ENCODE data around the gene DIMT1.

DIMT1 gene

GRCh38 chr5:62386824-62387223, 16.9 kb downstream of the DIMT1 start:
- peak; percentile 40 for DNase-seq (ENCODE audit: low read depth)
- no peak overlapping the region for H3K4me3 ChIP-seq (ENCODE audit: low read depth, low read length)
- no peak for TF ChIP-seq CTCF (IDR thresholded peaks at IDR 0.05; ENCODE audit: control insufficient read depth, extremely low read depth, insufficient read depth)

DNA sequence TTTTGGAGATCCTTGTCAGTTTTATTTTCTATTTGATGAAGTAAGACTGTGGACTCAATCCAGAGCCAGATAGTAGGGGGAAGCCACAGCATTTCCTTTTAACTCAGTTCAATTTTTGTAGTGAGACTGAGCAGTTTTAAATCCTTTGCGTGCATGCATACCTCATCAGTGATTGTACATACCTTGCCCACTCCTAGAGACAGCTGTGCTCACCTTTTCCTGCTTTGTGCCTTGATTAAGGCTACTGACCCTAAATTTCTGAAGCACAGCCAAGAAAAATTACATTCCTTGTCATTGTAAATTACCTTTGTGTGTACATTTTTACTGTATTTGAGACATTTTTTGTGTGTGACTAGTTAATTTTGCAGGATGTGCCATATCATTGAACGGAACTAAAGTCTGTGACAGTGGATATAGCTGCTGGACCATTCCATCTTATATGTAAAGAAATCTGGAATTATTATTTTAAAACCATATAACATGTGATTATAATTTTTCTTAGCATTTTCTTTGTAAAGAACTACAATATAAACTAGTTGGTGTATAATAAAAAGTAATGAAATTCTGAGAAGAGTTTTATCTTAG, 17.8 kb downstream of the DIMT1 start:
- DNase-seq (ENCODE audit: low read depth) = no peak
- no peak for TF ChIP-seq CTCF (IDR thresholded peaks at IDR 0.05; ENCODE audit: control insufficient read depth, extremely low read depth, insufficient read depth)
- H3K4me3 ChIP-seq (ENCODE audit: low read depth, low read length) = no peak overlapping the region

GRCh38 chr5:62385131-62385530, 18.6 kb downstream of the DIMT1 start:
- DNase-seq (ENCODE audit: low read depth) = peak; percentile 60
- no peak for TF ChIP-seq CTCF (IDR thresholded peaks at IDR 0.05; ENCODE audit: control insufficient read depth, extremely low read depth, insufficient read depth)
- H3K4me3 ChIP-seq (ENCODE audit: low read depth, low read length) = 0 out of 2 replicates have a peak overlapping the region, but pooled peaks have one; percentile 1

DNA sequence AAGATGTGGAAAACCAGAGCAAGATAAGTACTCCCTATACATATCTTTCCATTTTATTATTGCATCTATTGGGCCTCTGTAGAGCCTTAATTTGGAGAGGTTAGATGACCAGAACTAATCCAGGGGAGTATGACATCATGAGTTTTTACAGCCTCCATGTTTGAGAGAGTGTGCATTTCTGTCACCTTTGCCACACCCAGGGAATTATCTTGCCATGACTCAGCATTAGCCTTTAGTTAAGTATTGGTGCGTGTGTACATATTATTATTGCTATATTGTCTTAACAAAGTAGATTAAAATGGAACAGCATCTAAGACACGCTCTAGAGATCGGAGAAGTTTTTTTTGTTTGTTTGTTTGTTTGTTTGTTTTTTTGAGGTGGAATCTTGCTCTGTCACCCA, 27.6 kb downstream of the DIMT1 start:
- no peak for TF ChIP-seq CTCF (IDR thresholded peaks at IDR 0.05; ENCODE audit: control insufficient read depth, extremely low read depth, insufficient read depth)
- no peak for DNase-seq (ENCODE audit: low read depth)

GRCh38 chr5:62375627-62376026, 28.1 kb downstream of the DIMT1 start:
- no peak for TF ChIP-seq CTCF (IDR thresholded peaks at IDR 0.05; ENCODE audit: control insufficient read depth, extremely low read depth, insufficient read depth)
- no peak for DNase-seq (ENCODE audit: low read depth)
- H3K4me3 ChIP-seq (ENCODE audit: low read depth, low read length) = no peak overlapping the region

More for the DNA sequence above, 27.6 kb downstream of the DIMT1 start:
- no peak overlapping the region for H3K4me3 ChIP-seq (ENCODE audit: low read depth, low read length)

- DNase-seq (ENCODE audit: low read depth) = no peak
- no peak overlapping the region for H3K4me3 ChIP-seq (ENCODE audit: low read depth, low read length)
Observed at GRCh38 chr5:62374090-62374489, 29.6 kb downstream of the DIMT1 start.

More at GRCh38 chr5:62374090-62374489, 29.6 kb downstream of the DIMT1 start:
- TF ChIP-seq CTCF (IDR thresholded peaks at IDR 0.05; ENCODE audit: control insufficient read depth, extremely low read depth, insufficient read depth) = no peak
